Measurements from ENCODE around the gene C1QTNF1. TPM values are rescaled to one million over a fixed set of nuclear protein-coding genes. Genes with fewer than 3 reads are reported as not detected.
A peak's percentile ranks its signal among the peaks of the same experiment; 100 is the strongest.

C1QTNF1 gene
- total and polyA plus RNA-seq, 9 of the 15 experiments (the other 6 are each of a cell fraction or from before 2014, with no cell fraction given), result 0.09 TPM; not detected in 8

GRCh38 chr17:79011451-79012147 lies 12.4 kb upstream of the C1QTNF1 start (continued):
- TF ChIP-seq TRIM25 (IDR thresholded peaks at IDR 0.05; ENCODE audit: borderline replicate concordance) (no peak), LARP7 (IDR thresholded peaks at IDR 0.05) (no peak), ADNP (tag; IDR thresholded peaks at IDR 0.05) (no peak), NFE2L1 (tag; IDR thresholded peaks at IDR 0.05; ENCODE audit: borderline replicate concordance, low read depth) (peak; percentile 61; the same call in 1 of the 2 replicates), SP2 (IDR thresholded peaks at IDR 0.05; ENCODE audit: extremely low read depth, low read depth, low read length, poor library complexity, severe bottlenecking) (no peak), RAD51 (IDR thresholded peaks at IDR 0.05; ENCODE audit: borderline replicate concordance, low read depth) (no peak), SOX6 (IDR thresholded peaks at IDR 0.05) (no peak), ARHGAP35 (IDR thresholded peaks at IDR 0.05; ENCODE audit: partially characterized antibody) (no peak), ETS2 (tag; IDR thresholded peaks at IDR 0.05; ENCODE audit: borderline replicate concordance, poor library complexity, severe bottlenecking) (peak; percentile 94), STAG1 (CRISPR knock-in tag; IDR thresholded peaks at IDR 0.05; ENCODE audit: borderline replicate concordance) (no peak)
- TF ChIP-seq, protein P1, sequence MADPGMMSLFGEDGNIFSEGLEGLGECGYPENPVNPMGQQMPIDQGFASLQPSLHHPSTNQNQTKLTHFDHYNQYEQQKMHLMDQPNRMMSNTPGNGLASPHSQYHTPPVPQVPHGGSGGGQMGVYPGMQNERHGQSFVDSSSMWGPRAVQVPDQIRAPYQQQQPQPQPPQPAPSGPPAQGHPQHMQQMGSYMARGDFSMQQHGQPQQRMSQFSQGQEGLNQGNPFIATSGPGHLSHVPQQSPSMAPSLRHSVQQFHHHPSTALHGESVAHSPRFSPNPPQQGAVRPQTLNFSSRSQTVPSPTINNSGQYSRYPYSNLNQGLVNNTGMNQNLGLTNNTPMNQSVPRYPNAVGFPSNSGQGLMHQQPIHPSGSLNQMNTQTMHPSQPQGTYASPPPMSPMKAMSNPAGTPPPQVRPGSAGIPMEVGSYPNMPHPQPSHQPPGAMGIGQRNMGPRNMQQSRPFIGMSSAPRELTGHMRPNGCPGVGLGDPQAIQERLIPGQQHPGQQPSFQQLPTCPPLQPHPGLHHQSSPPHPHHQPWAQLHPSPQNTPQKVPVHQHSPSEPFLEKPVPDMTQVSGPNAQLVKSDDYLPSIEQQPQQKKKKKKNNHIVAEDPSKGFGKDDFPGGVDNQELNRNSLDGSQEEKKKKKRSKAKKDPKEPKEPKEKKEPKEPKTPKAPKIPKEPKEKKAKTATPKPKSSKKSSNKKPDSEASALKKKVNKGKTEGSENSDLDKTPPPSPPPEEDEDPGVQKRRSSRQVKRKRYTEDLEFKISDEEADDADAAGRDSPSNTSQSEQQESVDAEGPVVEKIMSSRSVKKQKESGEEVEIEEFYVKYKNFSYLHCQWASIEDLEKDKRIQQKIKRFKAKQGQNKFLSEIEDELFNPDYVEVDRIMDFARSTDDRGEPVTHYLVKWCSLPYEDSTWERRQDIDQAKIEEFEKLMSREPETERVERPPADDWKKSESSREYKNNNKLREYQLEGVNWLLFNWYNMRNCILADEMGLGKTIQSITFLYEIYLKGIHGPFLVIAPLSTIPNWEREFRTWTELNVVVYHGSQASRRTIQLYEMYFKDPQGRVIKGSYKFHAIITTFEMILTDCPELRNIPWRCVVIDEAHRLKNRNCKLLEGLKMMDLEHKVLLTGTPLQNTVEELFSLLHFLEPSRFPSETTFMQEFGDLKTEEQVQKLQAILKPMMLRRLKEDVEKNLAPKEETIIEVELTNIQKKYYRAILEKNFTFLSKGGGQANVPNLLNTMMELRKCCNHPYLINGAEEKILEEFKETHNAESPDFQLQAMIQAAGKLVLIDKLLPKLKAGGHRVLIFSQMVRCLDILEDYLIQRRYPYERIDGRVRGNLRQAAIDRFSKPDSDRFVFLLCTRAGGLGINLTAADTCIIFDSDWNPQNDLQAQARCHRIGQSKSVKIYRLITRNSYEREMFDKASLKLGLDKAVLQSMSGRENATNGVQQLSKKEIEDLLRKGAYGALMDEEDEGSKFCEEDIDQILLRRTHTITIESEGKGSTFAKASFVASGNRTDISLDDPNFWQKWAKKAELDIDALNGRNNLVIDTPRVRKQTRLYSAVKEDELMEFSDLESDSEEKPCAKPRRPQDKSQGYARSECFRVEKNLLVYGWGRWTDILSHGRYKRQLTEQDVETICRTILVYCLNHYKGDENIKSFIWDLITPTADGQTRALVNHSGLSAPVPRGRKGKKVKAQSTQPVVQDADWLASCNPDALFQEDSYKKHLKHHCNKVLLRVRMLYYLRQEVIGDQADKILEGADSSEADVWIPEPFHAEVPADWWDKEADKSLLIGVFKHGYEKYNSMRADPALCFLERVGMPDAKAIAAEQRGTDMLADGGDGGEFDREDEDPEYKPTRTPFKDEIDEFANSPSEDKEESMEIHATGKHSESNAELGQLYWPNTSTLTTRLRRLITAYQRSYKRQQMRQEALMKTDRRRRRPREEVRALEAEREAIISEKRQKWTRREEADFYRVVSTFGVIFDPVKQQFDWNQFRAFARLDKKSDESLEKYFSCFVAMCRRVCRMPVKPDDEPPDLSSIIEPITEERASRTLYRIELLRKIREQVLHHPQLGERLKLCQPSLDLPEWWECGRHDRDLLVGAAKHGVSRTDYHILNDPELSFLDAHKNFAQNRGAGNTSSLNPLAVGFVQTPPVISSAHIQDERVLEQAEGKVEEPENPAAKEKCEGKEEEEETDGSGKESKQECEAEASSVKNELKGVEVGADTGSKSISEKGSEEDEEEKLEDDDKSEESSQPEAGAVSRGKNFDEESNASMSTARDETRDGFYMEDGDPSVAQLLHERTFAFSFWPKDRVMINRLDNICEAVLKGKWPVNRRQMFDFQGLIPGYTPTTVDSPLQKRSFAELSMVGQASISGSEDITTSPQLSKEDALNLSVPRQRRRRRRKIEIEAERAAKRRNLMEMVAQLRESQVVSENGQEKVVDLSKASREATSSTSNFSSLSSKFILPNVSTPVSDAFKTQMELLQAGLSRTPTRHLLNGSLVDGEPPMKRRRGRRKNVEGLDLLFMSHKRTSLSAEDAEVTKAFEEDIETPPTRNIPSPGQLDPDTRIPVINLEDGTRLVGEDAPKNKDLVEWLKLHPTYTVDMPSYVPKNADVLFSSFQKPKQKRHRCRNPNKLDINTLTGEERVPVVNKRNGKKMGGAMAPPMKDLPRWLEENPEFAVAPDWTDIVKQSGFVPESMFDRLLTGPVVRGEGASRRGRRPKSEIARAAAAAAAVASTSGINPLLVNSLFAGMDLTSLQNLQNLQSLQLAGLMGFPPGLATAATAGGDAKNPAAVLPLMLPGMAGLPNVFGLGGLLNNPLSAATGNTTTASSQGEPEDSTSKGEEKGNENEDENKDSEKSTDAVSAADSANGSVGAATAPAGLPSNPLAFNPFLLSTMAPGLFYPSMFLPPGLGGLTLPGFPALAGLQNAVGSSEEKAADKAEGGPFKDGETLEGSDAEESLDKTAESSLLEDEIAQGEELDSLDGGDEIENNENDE (IDR thresholded peaks at IDR 0.05; ENCODE audit: low read depth, low read length), result no peak
- TF ChIP-seq, protein P2, sequence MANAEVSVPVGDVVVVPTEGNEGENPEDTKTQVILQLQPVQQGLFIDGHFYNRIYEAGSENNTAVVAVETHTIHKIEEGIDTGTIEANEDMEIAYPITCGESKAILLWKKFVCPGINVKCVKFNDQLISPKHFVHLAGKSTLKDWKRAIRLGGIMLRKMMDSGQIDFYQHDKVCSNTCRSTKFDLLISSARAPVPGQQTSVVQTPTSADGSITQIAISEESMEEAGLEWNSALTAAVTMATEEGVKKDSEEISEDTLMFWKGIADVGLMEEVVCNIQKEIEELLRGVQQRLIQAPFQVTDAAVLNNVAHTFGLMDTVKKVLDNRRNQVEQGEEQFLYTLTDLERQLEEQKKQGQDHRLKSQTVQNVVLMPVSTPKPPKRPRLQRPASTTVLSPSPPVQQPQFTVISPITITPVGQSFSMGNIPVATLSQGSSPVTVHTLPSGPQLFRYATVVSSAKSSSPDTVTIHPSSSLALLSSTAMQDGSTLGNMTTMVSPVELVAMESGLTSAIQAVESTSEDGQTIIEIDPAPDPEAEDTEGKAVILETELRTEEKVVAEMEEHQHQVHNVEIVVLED (CRISPR knock-in tag; IDR thresholded peaks at IDR 0.05), result peak; percentile 81

All from K562 (cell line).